CD8-positive, alpha-beta memory T cell (primary cell): Measurements from ENCODE around the gene AMT. TPM values are rescaled to one million over a fixed set of nuclear protein-coding genes. Genes with fewer than 3 reads are reported as not detected.
A peak's percentile ranks its signal among the peaks of the same experiment; 100 is the strongest.

Experiments
- CTCF ChIA-PET: fragments of 350-600 bp; sonication (Branson Sonifier 250); formaldehyde crosslinking; loops from one replicate; lab custom pipeline; 2021; ENCODE audit warnings: antibody characterized with exemption; lab: Charles Lee
- POLR2A ChIA-PET: fragments of 350-600 bp; sonication (Branson Sonifier 250); formaldehyde crosslinking; loops from one replicate; lab custom pipeline; 2021; ENCODE audit warnings: antibody characterized with exemption; lab: Charles Lee
- DNase-seq, 5 donors: peaks; one replicate each; pipeline versions ENCODE4 v3.0.0 to v3.0.0-alpha.2; 2020 to 2022; ENCODE audit warnings: mixed read lengths in 1 of 5
- H3K27ac ChIP-seq: one replicate; pipeline ENCODE4 v1.7.0; 2013; ENCODE audit warnings: low read depth, mild to moderate bottlenecking, low read length, moderate library complexity
- H3K27me3 ChIP-seq: 2 replicates; pipeline ENCODE4 v1.7.0; 2013; ENCODE audit warnings: low read length, mild to moderate bottlenecking; ENCODE audit not compliant: insufficient read depth, poor library complexity, severe bottlenecking
- H3K36me3 ChIP-seq: 2 replicates; pipeline ENCODE4 v1.7.0; 2013; ENCODE audit warnings: mild to moderate bottlenecking, low read length, moderate library complexity; ENCODE audit not compliant: insufficient read depth
- H3K4me1 ChIP-seq: 2 replicates; pipeline ENCODE4 v1.7.0; 2013; ENCODE audit warnings: mild to moderate bottlenecking, low read length, moderate library complexity; ENCODE audit not compliant: insufficient read depth
- H3K4me3 ChIP-seq: 2 replicates; pipeline ENCODE4 v1.7.0; 2013; ENCODE audit warnings: mild to moderate bottlenecking, low read length
- H3K9me3 ChIP-seq: 2 replicates; pipeline ENCODE4 v1.7.0; 2013; ENCODE audit warnings: mild to moderate bottlenecking, low read length
- H3K27ac Mint-ChIP-seq, 8 donors: one replicate each; pipeline ENCODE4 v1.8.0; 2020 to 2021; ENCODE audit warnings: mixed read lengths in 8 of 8, mild to moderate bottlenecking in 6 of 8, inconsistent platforms in 3 of 8, moderate library complexity in 3 of 8
- H3K27me3 Mint-ChIP-seq, 2 donors: one replicate each; pipeline ENCODE4 v1.8.0; 2020 to 2021; ENCODE audit warnings: mixed read lengths in 2 of 2, mild to moderate bottlenecking in 1 of 2, moderate library complexity in 1 of 2
- H3K36me3 Mint-ChIP-seq, 3 donors: one replicate each; pipeline ENCODE4 v1.8.0; 2020 to 2021; ENCODE audit warnings: mixed read lengths in 3 of 3, inconsistent platforms in 1 of 3, mild to moderate bottlenecking in 1 of 3
- H3K4me1 Mint-ChIP-seq, 3 donors: one replicate each; pipeline ENCODE4 v1.8.0; 2020 to 2021; ENCODE audit warnings: mixed read lengths in 3 of 3, inconsistent platforms in 1 of 3, mild to moderate bottlenecking in 1 of 3
- H3K4me3 Mint-ChIP-seq, 7 donors: one replicate each; pipeline ENCODE4 v1.8.0; 2020 to 2021; ENCODE audit warnings: mixed read lengths in 7 of 7, mild to moderate bottlenecking in 6 of 7, moderate library complexity in 4 of 7, inconsistent platforms in 2 of 7
- H3K9me3 Mint-ChIP-seq, 5 donors: one replicate each; pipeline ENCODE4 v1.8.0; 2020 to 2022; ENCODE audit warnings: mixed read lengths in 5 of 5, mild to moderate bottlenecking in 3 of 5, moderate library complexity in 2 of 5, inconsistent platforms in 1 of 5
- polyA plus RNA-seq: library from polyadenylated mRNA; unstranded; fragments of 300-500 nt; fragmentation: Illumina TruSeq; gene quantifications from one replicate; pipeline ENCODE4 v1.2.3, GENCODE V29; 2021
- total RNA-seq, 2 experiments: library from RNA; stranded (reverse); gene quantifications; one replicate each; pipeline ENCODE4 v1.2.3, GENCODE V29; 2021

Gene AMT
- total and polyA plus RNA-seq, 3 experiments from 2014 or later, result 0.62 to 1.6 (median 1.3) TPM

DNA sequence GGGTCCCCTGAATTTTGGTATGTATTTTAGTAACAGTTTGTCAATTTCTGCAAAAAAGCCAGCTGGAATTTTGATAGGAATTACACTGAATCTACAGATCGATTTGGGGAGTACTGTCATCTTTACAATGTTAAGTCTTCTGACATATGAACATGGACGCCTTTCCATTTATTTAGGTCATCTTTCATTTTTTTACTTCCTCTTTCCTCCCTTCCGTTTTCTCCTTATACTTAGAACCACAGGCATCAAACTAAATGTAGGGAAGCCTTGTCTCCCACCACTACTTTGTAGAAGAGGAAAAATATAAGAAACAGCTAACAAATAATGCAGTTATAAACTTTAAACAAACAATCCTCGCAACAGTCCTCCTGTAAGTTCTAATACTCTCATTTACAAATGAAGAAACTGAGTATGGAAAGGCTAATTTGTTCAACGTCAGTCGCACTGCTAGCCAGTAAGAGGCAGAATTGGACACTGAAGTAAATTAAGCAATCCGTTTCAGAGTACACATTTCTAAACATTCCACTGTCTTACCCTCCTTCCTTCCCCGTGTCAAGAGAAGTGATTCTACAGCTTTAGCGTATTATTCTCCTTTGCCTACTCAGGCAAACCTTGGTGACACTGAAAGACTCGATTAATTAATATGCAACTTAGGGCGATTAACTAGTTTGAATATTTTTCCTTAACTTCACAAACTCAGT is 36.1 kb downstream of the AMT start:
- Mint-ChIP-seq H3K4me1 (peaks cover 45 to 78% (median 54%) of the 10 kb centered on the region in 3 donors), H3K36me3 (peaks cover 0 to 26% (median 0%) of the 10 kb centered on the region in 3 donors), H3K9me3 (no peaks in the 10 kb centered on the region), H3K27ac (peak overlapping the region in 6 of 8 donors; percentile 17 to 85 (median 74)), H3K4me3 (peak overlapping the region in 5 of 7 donors; percentile 3 to 75 (median 62)), H3K27me3 (peaks cover 0 to 2% of the 10 kb centered on the region in 2 donors)
- Histone ChIP-seq H3K27me3 (no peaks in the 10 kb centered on the region), H3K4me3 (no peak overlapping the region), H3K36me3 (no peaks in the 10 kb centered on the region), H3K4me1 (peaks cover 51% of the 10 kb centered on the region), H3K9me3 (no peaks in the 10 kb centered on the region), H3K27ac (no peak overlapping the region)
- POLR2A ChIA-PET, result no interaction called here
- DNase-seq, result no peak
- CTCF ChIA-PET, result interaction anchor here (1.0 kb wide), 1 partner anchor 8 kb away, joined by 3 read pairs; no protein-coding TSS in a partner anchor

DNA sequence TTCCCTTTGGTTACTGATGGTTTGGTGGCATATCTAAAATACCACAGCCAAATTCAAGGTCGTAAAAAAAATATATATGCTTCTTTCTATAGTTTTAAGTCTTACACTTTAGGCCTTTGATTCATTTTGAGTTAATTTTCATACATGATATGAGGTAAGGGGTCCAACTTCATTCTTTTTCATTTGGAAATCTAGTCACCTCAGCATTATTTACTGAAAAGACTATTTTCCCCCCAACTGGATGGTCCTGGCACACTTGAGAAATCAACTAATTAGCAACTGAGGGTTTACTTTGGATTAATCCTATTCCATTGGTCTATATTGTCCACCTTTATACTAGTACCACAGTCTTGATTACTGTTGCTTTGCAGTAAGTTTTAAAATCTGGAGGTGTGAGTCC is 36.7 kb downstream of the AMT start:
- Histone ChIP-seq H3K4me3 (no peak overlapping the region), H3K27ac (no peak overlapping the region), H3K4me1 (peaks cover 51% of the 10 kb centered on the region), H3K36me3 (no peaks in the 10 kb centered on the region), H3K9me3 (no peaks in the 10 kb centered on the region), H3K27me3 (no peaks in the 10 kb centered on the region)
- Mint-ChIP-seq H3K4me1 (peaks cover 44 to 81% (median 57%) of the 10 kb centered on the region in 3 donors), H3K36me3 (peaks cover 0 to 26% (median 0%) of the 10 kb centered on the region in 3 donors), H3K9me3 (no peaks in the 10 kb centered on the region), H3K27me3 (peaks cover 0 to 2% of the 10 kb centered on the region in 2 donors), H3K27ac (peak overlapping the region in 4 of 8 donors; percentile 34 to 85 (median 48)), H3K4me3 (peak overlapping the region in 1 of 7 donors; percentile 26)
- no peak for DNase-seq
- ChIA-PET POLR2A (no interaction called here), CTCF (interaction anchor here (1.0 kb wide), 1 partner anchor 9 kb away, joined by 3 read pairs; no protein-coding TSS in a partner anchor)

DNA sequence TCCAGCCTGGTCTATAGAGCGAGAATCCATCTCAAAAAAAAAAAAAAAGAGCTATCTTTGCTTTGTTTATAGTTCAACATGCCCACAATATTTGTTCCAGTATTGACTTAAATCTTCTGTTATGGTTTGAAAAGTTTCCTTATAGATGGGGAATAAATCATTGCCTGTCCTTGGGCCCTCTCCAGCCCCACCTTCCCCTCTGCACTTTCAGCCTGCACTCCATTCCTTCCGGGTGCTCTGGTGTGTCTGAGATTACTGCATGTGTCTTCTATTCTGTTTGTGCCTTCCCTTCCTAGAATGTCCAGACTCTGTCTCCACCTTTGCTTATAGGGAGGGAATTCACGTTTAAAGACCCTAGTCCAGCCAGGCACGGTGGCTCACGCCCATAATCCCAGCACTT is 38.9 kb downstream of the AMT start:
- CTCF ChIA-PET, result no interaction called here
- peaks cover 48% of the 10 kb centered on the region for H3K4me1 ChIP-seq

DNA sequence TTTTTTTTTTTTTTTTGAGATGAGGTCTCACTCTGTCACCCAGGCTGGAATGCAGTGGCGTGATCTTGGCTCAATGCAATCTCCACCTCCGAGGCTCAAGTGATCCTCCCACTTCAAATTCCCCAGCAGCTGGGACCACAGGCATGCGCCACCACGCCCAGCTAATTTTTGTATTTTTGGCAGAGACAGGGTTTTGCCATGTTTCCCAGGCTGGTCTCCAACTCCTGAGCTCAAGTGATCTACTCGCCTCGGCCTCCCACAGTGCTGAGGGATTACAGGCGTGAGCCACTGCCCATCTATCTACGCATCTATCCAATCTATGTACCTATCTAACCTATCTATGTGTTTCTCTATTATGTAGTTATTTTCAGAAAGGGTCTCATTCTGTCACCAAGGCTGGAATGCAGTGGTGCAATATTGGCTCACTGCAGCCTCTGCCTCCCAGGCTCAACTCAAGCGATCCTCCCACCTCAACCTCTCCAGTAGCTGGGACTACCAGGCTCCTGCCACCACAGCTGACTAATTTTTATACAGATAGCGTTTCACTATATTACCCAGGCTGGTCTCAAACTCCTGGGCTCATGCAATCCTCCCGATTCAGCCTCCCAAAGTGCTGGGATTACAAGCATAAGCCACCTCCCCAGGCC is 43.9 kb downstream of the AMT start:
- peak overlapping the region in 2 of 7 donors; percentile 33 to 34 for H3K4me3 Mint-ChIP-seq
- no peak overlapping the region for H3K27ac ChIP-seq
- POLR2A ChIA-PET, result no interaction called here

More for the DNA sequence above, 38.9 kb downstream of the AMT start:
- peaks cover 52 to 83% (median 68%) of the 10 kb centered on the region in 3 donors for H3K4me1 Mint-ChIP-seq
- Histone ChIP-seq H3K4me3 (no peak overlapping the region), H3K27me3 (no peaks in the 10 kb centered on the region), H3K9me3 (no peaks in the 10 kb centered on the region), H3K27ac (no peak overlapping the region), H3K36me3 (no peaks in the 10 kb centered on the region)
- H3K4me3 Mint-ChIP-seq, result peak overlapping the region in 3 of 7 donors; percentile 28 to 34 (median 33)
- peak overlapping the region in 4 of 8 donors; percentile 11 to 80 (median 50) for H3K27ac Mint-ChIP-seq
- peaks cover 0 to 2% of the 10 kb centered on the region in 2 donors for H3K27me3 Mint-ChIP-seq
- POLR2A ChIA-PET, result interaction anchor here (0.6 kb wide), 1 partner anchor 26 kb away, joined by 3 read pairs; no protein-coding TSS in a partner anchor
- no peak for DNase-seq
- H3K9me3 Mint-ChIP-seq, result no peaks in the 10 kb centered on the region
- H3K36me3 Mint-ChIP-seq, result peaks cover 0 to 21% (median 0%) of the 10 kb centered on the region in 3 donors

DNA sequence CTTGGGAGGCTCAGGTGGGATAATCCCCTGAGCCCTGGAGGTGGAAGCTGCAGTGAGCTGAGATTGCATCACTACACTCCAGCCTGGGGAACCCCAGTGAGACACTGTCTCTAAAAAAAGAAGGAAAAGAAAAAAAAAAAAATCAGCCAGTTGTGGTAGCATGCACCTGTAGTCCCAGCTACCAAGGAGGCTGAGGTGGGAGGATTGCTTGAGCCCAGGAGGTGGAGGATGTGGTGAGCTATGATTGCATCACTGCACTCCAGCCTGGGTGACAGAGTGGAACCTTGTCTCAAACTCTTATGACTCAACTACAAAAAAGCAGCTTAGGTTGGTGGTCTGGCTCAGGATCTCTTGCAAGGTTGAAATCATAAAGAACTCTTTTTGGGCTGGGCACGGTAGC is 44.8 kb downstream of the AMT start:
- Mint-ChIP-seq H3K27ac (peak overlapping the region in 5 of 8 donors; percentile 26 to 82 (median 48)), H3K4me3 (peak overlapping the region in 2 of 7 donors; percentile 26 to 31), H3K27me3 (no peaks in the 10 kb centered on the region), H3K4me1 (peaks cover 37 to 77% (median 63%) of the 10 kb centered on the region in 3 donors), H3K9me3 (no peaks in the 10 kb centered on the region), H3K36me3 (peaks cover 4 to 36% (median 12%) of the 10 kb centered on the region in 3 donors)
- ChIA-PET CTCF (interaction anchor here (1.3 kb wide), 1 partner anchor 32 kb away, joined by 3 read pairs; no protein-coding TSS in a partner anchor), POLR2A (no interaction called here)
- Histone ChIP-seq H3K27me3 (no peaks in the 10 kb centered on the region), H3K27ac (no peak overlapping the region), H3K36me3 (peaks cover 21% of the 10 kb centered on the region), H3K4me1 (peaks cover 14% of the 10 kb centered on the region), H3K9me3 (no peaks in the 10 kb centered on the region), H3K4me3 (no peak overlapping the region)
- peak in 3 of 5 donors; percentile 5 to 54 (median 6) for DNase-seq

More for the DNA sequence above, 43.9 kb downstream of the AMT start:
- no peak overlapping the region for H3K4me3 ChIP-seq
- peaks cover 14% of the 10 kb centered on the region for H3K4me1 ChIP-seq
- CTCF ChIA-PET, result interaction anchor here (1.3 kb wide), 1 partner anchor 31 kb away, joined by 3 read pairs; no protein-coding TSS in a partner anchor
- H3K27me3 ChIP-seq, result no peaks in the 10 kb centered on the region
- Mint-ChIP-seq H3K9me3 (no peaks in the 10 kb centered on the region), H3K4me1 (peaks cover 35 to 78% (median 60%) of the 10 kb centered on the region in 3 donors), H3K27ac (peak overlapping the region in 4 of 8 donors; percentile 38 to 87 (median 71)), H3K36me3 (peaks cover 2 to 28% (median 7%) of the 10 kb centered on the region in 3 donors), H3K27me3 (peaks cover 0 to under 1% of the 10 kb centered on the region in 2 donors)
- H3K9me3 ChIP-seq, result no peaks in the 10 kb centered on the region
- H3K36me3 ChIP-seq, result peaks cover 14% of the 10 kb centered on the region
- no peak for DNase-seq

DNA sequence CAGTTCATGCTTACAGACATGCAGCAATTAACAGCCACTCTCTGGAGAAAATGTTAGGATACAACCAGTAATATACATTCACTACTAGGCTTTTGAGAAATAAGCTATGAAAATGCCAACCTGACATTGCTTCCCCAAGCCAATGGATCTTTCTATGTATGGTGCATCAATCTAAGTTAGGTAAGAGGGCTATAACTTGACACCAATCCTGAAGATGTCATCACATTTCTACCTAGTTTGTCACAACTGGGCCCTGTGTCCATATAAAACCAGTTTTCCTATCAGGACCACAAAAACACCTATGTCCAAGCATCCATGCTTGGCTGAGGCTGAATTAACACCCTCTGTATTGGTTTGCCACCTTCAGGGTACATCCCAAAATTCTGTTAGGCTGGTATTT is 50.3 kb downstream of the AMT start:
- H3K27me3 Mint-ChIP-seq, result no peaks in the 10 kb centered on the region
- Histone ChIP-seq H3K4me1 (no peaks in the 10 kb centered on the region), H3K4me3 (no peak overlapping the region), H3K27ac (no peak overlapping the region), H3K9me3 (no peaks in the 10 kb centered on the region), H3K36me3 (peaks cover 36% of the 10 kb centered on the region), H3K27me3 (no peaks in the 10 kb centered on the region)
- H3K4me1 Mint-ChIP-seq, result peaks cover 17 to 55% (median 44%) of the 10 kb centered on the region in 3 donors
- CTCF ChIA-PET, result no interaction called here
- POLR2A ChIA-PET, result no interaction called here
- H3K36me3 Mint-ChIP-seq, result peaks cover 8 to 71% (median 18%) of the 10 kb centered on the region in 3 donors
- H3K27ac Mint-ChIP-seq, result peak overlapping the region in 5 of 8 donors; percentile 32 to 77 (median 33)
- no peak for DNase-seq
- no peaks in the 10 kb centered on the region for H3K9me3 Mint-ChIP-seq
- no peak overlapping the region for H3K4me3 Mint-ChIP-seq

DNA sequence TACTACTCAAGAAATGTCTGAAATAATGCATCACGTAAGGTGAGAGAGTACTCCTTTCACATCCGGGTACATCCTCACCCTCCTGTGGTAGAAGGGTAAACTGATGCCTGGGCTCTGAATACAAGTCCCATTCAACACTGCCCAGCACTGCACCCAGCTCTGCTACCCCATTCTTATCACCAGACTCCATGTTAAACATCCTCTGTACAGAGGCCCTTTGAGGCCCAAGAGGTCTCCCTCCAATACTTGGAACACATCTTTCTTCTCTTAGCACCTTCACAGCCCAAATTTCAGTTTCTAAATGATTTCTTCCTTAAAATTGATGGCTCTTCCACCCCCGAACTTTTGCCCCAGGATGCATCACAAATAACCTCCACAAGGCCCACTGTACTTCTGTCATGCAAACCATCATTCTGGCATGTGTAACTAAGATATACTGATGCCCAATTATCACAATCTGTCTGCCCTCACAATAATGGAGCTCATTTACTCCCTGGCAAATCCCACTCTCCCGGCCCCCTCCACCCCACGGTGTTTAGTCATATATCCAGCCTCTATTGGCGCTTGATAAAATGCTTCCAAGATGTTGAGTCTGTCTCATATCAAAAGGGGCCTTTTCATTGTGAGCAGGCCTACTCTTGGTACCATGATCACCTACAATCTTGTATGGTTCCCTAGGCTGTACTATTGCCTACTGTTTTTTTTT is 51.5 kb downstream of the AMT start:
- no peak overlapping the region for H3K27ac ChIP-seq

More for the DNA sequence above, 51.5 kb downstream of the AMT start:
- Mint-ChIP-seq H3K9me3 (no peaks in the 10 kb centered on the region), H3K27me3 (no peaks in the 10 kb centered on the region), H3K4me1 (peaks cover 15 to 48% (median 34%) of the 10 kb centered on the region in 3 donors), H3K36me3 (peaks cover 8 to 81% (median 18%) of the 10 kb centered on the region in 3 donors), H3K27ac (peak overlapping the region; percentile 3 to 80 (median 32)), H3K4me3 (no peak overlapping the region)
- Histone ChIP-seq H3K27me3 (no peaks in the 10 kb centered on the region), H3K36me3 (peaks cover 47% of the 10 kb centered on the region), H3K9me3 (no peaks in the 10 kb centered on the region), H3K4me3 (no peak overlapping the region), H3K4me1 (no peaks in the 10 kb centered on the region)
- CTCF ChIA-PET, result no interaction called here
- DNase-seq, result no peak
- POLR2A ChIA-PET, result no interaction called here
